Right kidney (tissue), 1 donor: Measurements from ENCODE around the gene CHN1.
A peak's percentile ranks its signal among the peaks of the same experiment; 100 is the strongest.

Experiments used
- DNase-seq: peaks from one replicate; pipeline ENCODE4 v3.0.0-alpha.2; 2016

Gene CHN1

GRCh38 chr2:174870787-174871186, 134.4 kb downstream of the CHN1 start:
- no peak for DNase-seq

DNA sequence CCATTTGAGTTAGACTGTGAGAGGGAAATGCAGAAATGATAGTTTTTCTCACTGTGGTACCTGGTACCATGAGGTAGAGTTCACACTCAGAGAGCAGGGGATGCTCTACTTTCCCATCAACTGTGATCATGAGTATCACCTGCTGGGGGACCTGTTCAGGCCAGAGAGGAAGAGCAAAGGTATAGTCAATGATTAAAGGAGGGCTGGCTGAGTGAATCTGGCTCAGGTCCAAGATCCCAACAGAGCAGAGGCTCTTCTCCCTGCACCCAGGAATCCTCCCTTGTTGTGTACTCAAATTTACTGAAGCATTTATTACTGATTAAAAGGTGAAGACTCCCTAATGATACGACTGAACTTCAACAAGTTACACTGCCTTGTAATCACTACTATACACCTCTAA, 136.3 kb downstream of the CHN1 start:
- DNase-seq: no peak

- DNase-seq: no peak
Observed at GRCh38 chr2:174866421-174866820, 138.8 kb downstream of the CHN1 start.

DNA sequence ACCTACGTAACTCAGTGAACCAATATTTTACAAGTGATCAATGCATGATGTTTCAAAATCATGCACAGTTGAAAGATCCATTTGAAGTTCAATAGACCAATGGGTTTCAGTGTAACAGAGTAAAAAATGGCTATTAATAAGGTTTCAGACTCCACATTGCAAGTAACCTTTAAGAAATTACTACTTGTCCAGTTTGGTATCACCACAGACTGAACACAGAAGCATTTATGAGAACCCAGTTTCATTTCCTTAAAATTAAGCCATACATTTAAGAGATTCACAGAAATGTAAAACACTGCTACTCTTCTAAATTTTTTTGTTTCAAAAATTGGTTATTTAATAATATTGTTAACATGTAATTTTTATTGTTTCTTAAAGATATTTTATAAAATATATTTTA, 142.0 kb downstream of the CHN1 start:
- no peak for DNase-seq

- DNase-seq: no peak
Observed at GRCh38 chr2:174859563-174860169, 145.5 kb downstream of the CHN1 start.

- no peak for DNase-seq
Observed at GRCh38 chr2:174858745-174859144, 146.4 kb downstream of the CHN1 start.

DNA sequence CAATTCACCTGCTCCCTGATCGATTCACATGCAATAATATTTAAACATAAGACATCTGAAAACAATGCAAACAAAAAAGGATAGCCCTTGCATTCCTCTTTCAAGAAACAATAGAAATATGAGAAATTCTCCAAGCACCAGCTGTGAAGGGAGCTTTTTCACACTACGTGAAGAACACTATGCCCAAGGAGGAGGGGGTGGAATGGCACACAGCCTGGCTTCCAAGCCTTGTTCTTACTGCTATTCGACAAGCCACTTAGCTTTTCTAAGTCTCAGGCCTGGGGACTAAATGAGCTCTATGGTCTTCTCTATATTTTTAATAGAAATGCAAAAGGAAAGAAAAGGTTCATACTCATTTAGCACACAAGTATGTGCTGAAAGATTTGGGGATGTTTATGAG, 148.7 kb downstream of the CHN1 start:
- DNase-seq: no peak

GRCh38 chr2:174846941-174847938, 157.9 kb downstream of the CHN1 start:
- no peak for DNase-seq

- DNase-seq: no peak
Observed at GRCh38 chr2:174846218-174846617, 159.0 kb downstream of the CHN1 start.

GRCh38 chr2:174844295-174844708, 160.9 kb downstream of the CHN1 start:
- no peak for DNase-seq

DNA sequence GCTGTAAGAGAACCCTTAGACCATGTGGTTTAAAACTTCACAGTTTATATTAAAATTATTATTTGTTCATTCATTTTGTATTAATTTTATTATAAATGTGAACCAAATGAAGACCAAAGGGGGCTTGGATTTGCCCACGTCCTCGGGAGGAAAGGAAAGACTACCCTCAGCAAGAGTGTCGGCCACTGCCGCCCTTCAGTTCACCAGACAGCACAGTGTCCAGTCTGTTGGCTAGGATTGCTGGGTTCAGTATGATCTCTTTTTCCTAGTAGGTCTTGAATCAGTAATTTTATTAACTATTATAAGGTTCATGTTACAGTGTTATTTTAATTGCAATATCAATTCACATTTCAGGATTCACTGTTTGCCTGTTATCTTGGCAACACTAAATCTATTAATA, 162.7 kb downstream of the CHN1 start:
- no peak for DNase-seq

GRCh38 chr2:174841936-174842335, 163.2 kb downstream of the CHN1 start:
- no peak for DNase-seq

DNA sequence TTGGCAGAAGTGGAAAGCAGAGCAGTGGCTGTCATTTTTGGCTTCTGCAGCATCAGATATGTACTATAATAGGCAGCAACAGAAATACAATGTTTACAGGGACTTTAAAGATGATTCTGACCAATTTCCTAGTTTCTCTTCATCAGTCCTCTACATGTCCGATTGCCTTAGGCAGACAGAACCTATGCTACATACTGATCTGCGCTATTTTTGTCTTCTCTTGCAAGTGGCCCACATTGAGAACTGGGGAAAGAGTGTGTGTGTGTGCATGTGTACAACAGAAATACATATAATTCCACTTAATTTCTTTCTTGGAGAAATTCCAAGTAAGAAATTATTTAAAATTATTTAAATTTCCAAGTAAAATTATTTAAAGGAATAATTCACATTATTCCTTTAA, 163.8 kb downstream of the CHN1 start:
- DNase-seq: no peak

DNA sequence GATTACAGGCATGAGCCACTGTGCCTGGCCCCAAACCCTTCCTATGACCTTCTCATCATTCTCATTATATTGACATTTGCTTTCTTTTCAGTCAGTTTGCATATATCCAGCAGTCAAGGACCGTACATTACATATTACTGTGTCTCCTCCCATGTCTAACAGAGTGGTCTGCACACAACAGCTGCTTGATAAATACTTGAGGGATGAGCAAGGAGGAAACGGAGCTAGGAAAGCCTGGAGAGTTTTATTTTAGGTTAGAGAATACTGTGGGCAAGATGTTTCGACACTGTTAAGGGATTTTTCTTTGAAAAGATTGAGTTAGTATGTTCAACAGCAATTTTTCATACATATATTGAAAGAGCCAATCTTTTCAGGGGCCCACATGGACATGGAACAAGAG, 164.7 kb downstream of the CHN1 start:
- no peak for DNase-seq

- DNase-seq: no peak
Observed at GRCh38 chr2:174839662-174840061, 165.5 kb downstream of the CHN1 start.

DNA sequence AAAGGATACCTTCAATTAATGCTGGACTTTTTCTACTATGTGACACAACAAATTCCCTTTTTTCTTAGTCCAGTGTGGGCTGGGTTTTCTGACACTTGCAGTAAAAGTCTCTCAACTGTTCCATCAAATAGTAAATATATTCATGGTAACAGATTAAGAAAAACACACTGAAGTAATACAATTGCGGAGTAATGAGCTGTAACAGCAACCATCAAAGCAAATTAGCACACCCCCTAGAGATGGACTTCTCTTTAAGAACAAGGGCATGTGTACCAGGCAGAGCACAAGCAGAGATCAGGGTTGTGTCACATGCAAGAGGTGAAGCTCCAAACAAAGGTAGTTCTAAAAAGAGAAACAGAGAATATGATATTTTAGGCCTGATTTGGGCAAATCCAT, 168.2 kb downstream of the CHN1 start:
- no peak for DNase-seq

DNA sequence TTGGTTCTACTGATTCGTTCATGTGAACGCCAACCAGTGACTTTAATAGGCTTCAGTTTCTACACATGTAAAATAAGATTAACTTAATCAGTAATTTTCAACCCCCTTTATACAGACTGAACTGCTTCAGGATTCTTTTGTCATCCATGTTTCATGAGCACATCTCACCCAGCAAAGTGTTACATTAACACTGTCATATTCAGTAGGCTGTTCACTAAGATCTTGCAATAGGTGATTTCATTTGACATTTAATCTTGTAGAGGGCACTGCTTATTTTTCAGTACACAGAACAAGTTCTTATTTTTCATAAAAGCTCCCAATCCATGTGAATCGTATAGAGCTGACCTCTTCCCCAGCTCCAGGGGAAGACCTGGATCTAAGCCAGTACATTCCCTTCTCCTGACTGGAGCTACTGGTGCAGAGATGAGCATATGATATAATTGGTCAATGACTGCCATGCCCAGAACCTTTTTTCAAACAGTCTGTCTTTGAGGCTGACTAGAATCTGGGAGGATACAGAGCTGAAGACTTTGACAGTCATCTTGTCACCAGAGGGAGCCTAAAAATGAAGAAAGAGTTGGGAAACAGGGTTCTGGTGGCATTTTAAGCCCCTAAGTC, 168.7 kb downstream of the CHN1 start:
- no peak for DNase-seq

DNA sequence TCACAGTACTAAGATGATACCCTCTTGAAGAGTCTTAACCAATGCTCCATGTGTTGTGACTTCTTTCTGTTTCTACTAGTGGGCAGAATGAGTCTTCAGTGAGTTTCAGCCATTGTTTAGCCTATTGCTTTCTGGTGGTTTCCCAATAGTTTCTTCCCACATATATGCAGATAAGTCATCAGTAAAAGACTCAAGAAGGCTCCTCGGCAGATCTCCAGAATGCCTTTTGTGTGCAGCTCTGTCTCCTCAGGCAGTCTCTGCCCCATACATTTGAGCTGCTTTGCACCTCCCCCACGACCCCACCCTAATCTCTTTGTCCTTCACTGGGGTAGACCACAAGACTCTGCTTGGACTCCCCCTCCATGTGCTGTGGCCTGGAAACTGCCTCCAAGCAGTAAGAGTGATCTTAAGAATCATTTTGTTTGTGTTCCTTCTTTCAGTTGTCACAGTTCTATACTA, 169.4 kb downstream of the CHN1 start:
- DNase-seq: no peak

- DNase-seq: no peak
Observed at GRCh38 chr2:174833737-174834136, 171.4 kb downstream of the CHN1 start.

GRCh38 chr2:174830561-174830960, 174.6 kb downstream of the CHN1 start:
- no peak for DNase-seq

DNA sequence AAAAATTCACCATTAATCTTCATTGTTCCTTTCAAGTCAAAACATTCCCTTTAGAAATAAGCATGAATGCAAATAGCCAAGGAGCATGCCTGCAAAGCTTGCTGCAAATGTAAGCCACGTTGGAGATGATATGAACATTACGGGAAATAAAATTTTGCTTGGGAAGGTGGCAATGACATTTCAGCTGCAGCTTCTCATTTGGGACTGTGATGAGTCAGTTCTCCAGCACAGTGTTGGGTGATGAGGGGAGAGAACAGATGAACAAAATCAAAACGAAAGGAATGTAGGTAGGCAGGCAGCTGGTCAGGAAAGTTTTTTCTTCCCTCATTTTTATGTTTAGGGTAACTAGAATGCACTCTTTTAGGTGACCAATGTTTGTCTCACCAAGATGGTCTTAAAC, 175.6 kb downstream of the CHN1 start:
- DNase-seq: no peak

DNA sequence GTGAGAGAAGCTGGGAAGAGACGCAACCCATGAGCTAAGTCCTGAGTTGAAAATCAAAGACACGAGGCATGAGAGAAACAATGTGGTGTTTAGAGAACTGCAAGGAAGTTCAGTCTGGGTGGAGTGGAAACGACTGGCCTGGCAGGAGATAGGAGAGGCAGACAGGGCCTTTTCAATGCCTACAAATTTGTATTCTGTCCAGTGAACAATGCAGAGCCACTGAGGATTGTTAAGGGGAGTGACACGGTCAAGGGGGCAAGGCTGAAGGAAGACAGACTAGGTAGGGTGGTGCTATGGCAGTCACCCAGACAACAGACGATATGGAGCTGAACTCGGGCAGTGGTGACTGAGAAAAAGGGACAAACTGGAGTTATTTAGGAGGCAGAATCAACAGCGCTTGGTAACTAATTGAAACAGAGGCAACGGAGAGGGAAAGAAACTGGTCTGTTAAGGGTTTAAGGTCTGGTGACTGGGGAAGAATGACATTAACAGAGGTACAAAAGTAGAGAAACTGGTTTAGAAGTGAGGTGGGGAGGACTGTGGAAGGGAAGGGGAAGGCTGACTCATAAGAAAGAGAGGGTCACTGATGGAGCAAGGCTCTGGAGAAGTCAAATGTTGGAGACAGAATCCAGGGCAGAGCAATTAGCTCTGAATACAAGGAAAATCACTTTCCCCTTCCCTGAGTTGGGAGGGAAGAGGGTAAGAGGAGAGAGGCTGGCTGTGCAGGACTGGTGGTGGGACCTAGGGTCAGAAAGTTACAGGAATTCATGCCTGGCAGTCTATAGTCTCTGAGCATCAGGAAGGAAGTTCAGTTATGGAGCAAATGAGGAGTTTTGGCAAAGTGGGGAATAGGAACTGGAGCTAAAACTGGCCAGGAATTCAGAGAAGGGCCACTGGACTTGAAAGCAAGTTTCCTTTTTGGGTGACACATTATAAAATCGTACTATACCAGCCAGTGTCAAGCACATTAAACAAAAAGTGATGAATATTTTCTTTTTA, 177.5 kb downstream of the CHN1 start:
- DNase-seq: peak; percentile 27
